Measurements from ENCODE around the gene PTPN14.
"Not testable (repeated sequence)": the region's sequence is repeated elsewhere in the genome, so short reads cannot be mapped to it uniquely, and the experiment has no call there.

The PTPN14 gene

GRCh38 chr1:214582289-214582891 is 31.0 kb upstream of the PTPN14 start:
- H2AFZ ChIP-seq (ENCODE audit: low read length, unreplicated experiment) = no peak overlapping the region
- H3K79me2 ChIP-seq (ENCODE audit: control insufficient read depth, insufficient read depth, low read length, unreplicated experiment) = no peaks in the 10 kb centered on the region
- H3K27me3 ChIP-seq (ENCODE audit: insufficient read depth, low read length) = no peaks in the 10 kb centered on the region
- H3K27ac ChIP-seq (ENCODE audit: low read depth, low read length) = peak overlapping the region; percentile 47
- peaks cover 45% of the 10 kb centered on the region for H3K4me1 ChIP-seq (ENCODE audit: control insufficient read depth, insufficient read depth, low read length, unreplicated experiment)
- no peaks in the 10 kb centered on the region for H3K36me3 ChIP-seq (ENCODE audit: insufficient read depth, low read length)
- H3K4me3 ChIP-seq (ENCODE audit: low read depth, low read length) = no peak overlapping the region

GRCh38 chr1:214581785-214582184 is 30.4 kb upstream of the PTPN14 start:
- Histone ChIP-seq H3K4me1 (ENCODE audit: control insufficient read depth, insufficient read depth, low read length, unreplicated experiment) (peaks cover 45% of the 10 kb centered on the region), H3K36me3 (ENCODE audit: insufficient read depth, low read length) (no peaks in the 10 kb centered on the region), H2AFZ (ENCODE audit: low read length, unreplicated experiment) (no peak overlapping the region), H3K27ac (ENCODE audit: low read depth, low read length) (peak overlapping the region; percentile 58), H3K4me3 (ENCODE audit: low read depth, low read length) (no peak overlapping the region), H3K79me2 (ENCODE audit: control insufficient read depth, insufficient read depth, low read length, unreplicated experiment) (no peaks in the 10 kb centered on the region), H3K27me3 (ENCODE audit: insufficient read depth, low read length) (no peaks in the 10 kb centered on the region)

- Histone ChIP-seq H2AFZ (ENCODE audit: low read length, unreplicated experiment) (no peak overlapping the region), H3K27ac (ENCODE audit: low read depth, low read length) (no peak overlapping the region), H3K36me3 (ENCODE audit: insufficient read depth, low read length) (0 out of 2 replicates have a peak, but pooled peaks cover 3% of the 10 kb centered on the region), H3K4me1 (ENCODE audit: control insufficient read depth, insufficient read depth, low read length, unreplicated experiment) (peaks cover 37% of the 10 kb centered on the region), H3K27me3 (ENCODE audit: insufficient read depth, low read length) (no peaks in the 10 kb centered on the region), H3K4me3 (ENCODE audit: low read depth, low read length) (no peak overlapping the region), H3K79me2 (ENCODE audit: control insufficient read depth, insufficient read depth, low read length, unreplicated experiment) (no peaks in the 10 kb centered on the region)
These were observed 27.8 kb upstream of the PTPN14 start for GRCh38 chr1:214579183-214579582.

- not testable (repeated sequence) for H2AFZ ChIP-seq (ENCODE audit: low read length, unreplicated experiment); H3K27me3 ChIP-seq (ENCODE audit: insufficient read depth, low read length); H3K4me1 ChIP-seq (ENCODE audit: control insufficient read depth, insufficient read depth, low read length, unreplicated experiment); H3K4me3 ChIP-seq (ENCODE audit: low read depth, low read length); H3K36me3 ChIP-seq (ENCODE audit: insufficient read depth, low read length); H3K79me2 ChIP-seq (ENCODE audit: control insufficient read depth, insufficient read depth, low read length, unreplicated experiment); H3K27ac ChIP-seq (ENCODE audit: low read depth, low read length)
These were observed 24.7 kb upstream of the PTPN14 start for GRCh38 chr1:214576120-214576519.

- Histone ChIP-seq H3K27ac (ENCODE audit: low read depth, low read length) (no peak overlapping the region), H3K36me3 (ENCODE audit: insufficient read depth, low read length) (0 out of 2 replicates have a peak, but pooled peaks cover 3% of the 10 kb centered on the region), H3K27me3 (ENCODE audit: insufficient read depth, low read length) (no peaks in the 10 kb centered on the region), H3K4me3 (ENCODE audit: low read depth, low read length) (no peak overlapping the region), H3K4me1 (ENCODE audit: control insufficient read depth, insufficient read depth, low read length, unreplicated experiment) (peaks cover 14% of the 10 kb centered on the region), H3K79me2 (ENCODE audit: control insufficient read depth, insufficient read depth, low read length, unreplicated experiment) (no peaks in the 10 kb centered on the region), H2AFZ (ENCODE audit: low read length, unreplicated experiment) (no peak overlapping the region)
These were observed 23.4 kb upstream of the PTPN14 start for GRCh38 chr1:214574598-214575411.

GRCh38 chr1:214573386-214574318 is 22.2 kb upstream of the PTPN14 start:
- Histone ChIP-seq H3K79me2 (ENCODE audit: control insufficient read depth, insufficient read depth, low read length, unreplicated experiment) (no peaks in the 10 kb centered on the region), H3K36me3 (ENCODE audit: insufficient read depth, low read length) (0 out of 2 replicates have a peak, but pooled peaks cover 3% of the 10 kb centered on the region), H3K4me1 (ENCODE audit: control insufficient read depth, insufficient read depth, low read length, unreplicated experiment) (peaks cover 23% of the 10 kb centered on the region), H3K4me3 (ENCODE audit: low read depth, low read length) (no peak overlapping the region), H2AFZ (ENCODE audit: low read length, unreplicated experiment) (no peak overlapping the region), H3K27ac (ENCODE audit: low read depth, low read length) (no peak overlapping the region), H3K27me3 (ENCODE audit: insufficient read depth, low read length) (no peaks in the 10 kb centered on the region)

GRCh38 chr1:214571281-214571680 is 19.9 kb upstream of the PTPN14 start:
- Histone ChIP-seq H3K27ac (ENCODE audit: low read depth, low read length) (peak overlapping the region; percentile 78; the same call in 1 of the 2 replicates), H3K4me1 (ENCODE audit: control insufficient read depth, insufficient read depth, low read length, unreplicated experiment) (peaks cover 45% of the 10 kb centered on the region), H2AFZ (ENCODE audit: low read length, unreplicated experiment) (peak overlapping the region; percentile 26), H3K27me3 (ENCODE audit: insufficient read depth, low read length) (no peaks in the 10 kb centered on the region), H3K36me3 (ENCODE audit: insufficient read depth, low read length) (0 out of 2 replicates have a peak, but pooled peaks cover 3% of the 10 kb centered on the region), H3K79me2 (ENCODE audit: control insufficient read depth, insufficient read depth, low read length, unreplicated experiment) (no peaks in the 10 kb centered on the region), H3K4me3 (ENCODE audit: low read depth, low read length) (no peak overlapping the region)

- H3K79me2 ChIP-seq (ENCODE audit: control insufficient read depth, insufficient read depth, low read length, unreplicated experiment) = no peaks in the 10 kb centered on the region
- peak overlapping the region; percentile 78 for H3K27ac ChIP-seq (ENCODE audit: low read depth, low read length)
- peaks cover 53% of the 10 kb centered on the region for H3K4me1 ChIP-seq (ENCODE audit: control insufficient read depth, insufficient read depth, low read length, unreplicated experiment)
These were observed 19.0 kb upstream of the PTPN14 start for GRCh38 chr1:214570442-214570841.

GRCh38 chr1:214569357-214570004 is 18.1 kb upstream of the PTPN14 start:
- Histone ChIP-seq H3K79me2 (ENCODE audit: control insufficient read depth, insufficient read depth, low read length, unreplicated experiment) (no peaks in the 10 kb centered on the region), H3K27me3 (ENCODE audit: insufficient read depth, low read length) (no peaks in the 10 kb centered on the region), H3K27ac (ENCODE audit: low read depth, low read length) (peak overlapping the region; percentile 78), H3K4me1 (ENCODE audit: control insufficient read depth, insufficient read depth, low read length, unreplicated experiment) (peaks cover 61% of the 10 kb centered on the region), H3K36me3 (ENCODE audit: insufficient read depth, low read length) (no peaks in the 10 kb centered on the region), H2AFZ (ENCODE audit: low read length, unreplicated experiment) (peak overlapping the region; percentile 28), H3K4me3 (ENCODE audit: low read depth, low read length) (peak overlapping the region; percentile 26; the same call in 1 of the 2 replicates)

More at GRCh38 chr1:214570442-214570841, 19.0 kb upstream of the PTPN14 start:
- Histone ChIP-seq H2AFZ (ENCODE audit: low read length, unreplicated experiment) (no peak overlapping the region), H3K36me3 (ENCODE audit: insufficient read depth, low read length) (no peaks in the 10 kb centered on the region), H3K27me3 (ENCODE audit: insufficient read depth, low read length) (no peaks in the 10 kb centered on the region), H3K4me3 (ENCODE audit: low read depth, low read length) (peak overlapping the region; percentile 2; the same call in 1 of the 2 replicates)

GRCh38 chr1:214568328-214568727 is 16.9 kb upstream of the PTPN14 start:
- Histone ChIP-seq H2AFZ (ENCODE audit: low read length, unreplicated experiment) (peak overlapping the region; percentile 39), H3K27me3 (ENCODE audit: insufficient read depth, low read length) (no peaks in the 10 kb centered on the region), H3K79me2 (ENCODE audit: control insufficient read depth, insufficient read depth, low read length, unreplicated experiment) (no peaks in the 10 kb centered on the region), H3K4me1 (ENCODE audit: control insufficient read depth, insufficient read depth, low read length, unreplicated experiment) (peaks cover 65% of the 10 kb centered on the region), H3K4me3 (ENCODE audit: low read depth, low read length) (peak overlapping the region; percentile 7), H3K27ac (ENCODE audit: low read depth, low read length) (peak overlapping the region; percentile 84), H3K36me3 (ENCODE audit: insufficient read depth, low read length) (no peaks in the 10 kb centered on the region)

Data from ACC112 (cell line).